H9 (cell line): Measurements from ENCODE around the gene CAV2. TPM values are rescaled to one million over a fixed set of nuclear protein-coding genes. Genes with fewer than 3 reads are reported as not detected.

ENCODE experiments used
- DNase-seq: peaks from one replicate; pipeline ENCODE4 v3.0.0-alpha.2; 2017
- H2AFZ ChIP-seq: one replicate; pipeline ENCODE4 v1.6.1; 2013; ENCODE audit warnings: mild to moderate bottlenecking, low read length, control low read depth, moderate library complexity
- H2AK5ac ChIP-seq: 2 replicates; pipeline ENCODE4 v1.6.1; 2013; ENCODE audit warnings: low read length, control low read depth, mixed read lengths; ENCODE audit not compliant: insufficient read length
- H2BK120ac ChIP-seq: one replicate; pipeline ENCODE4 v1.6.1; 2013; ENCODE audit warnings: low read depth, mild to moderate bottlenecking, low read length, control low read depth, inconsistent platforms; ENCODE audit not compliant: poor library complexity, severe bottlenecking
- H2BK12ac ChIP-seq: 2 replicates; pipeline ENCODE4 v1.6.1; 2013; ENCODE audit warnings: low read length, control low read depth, mixed read lengths, low read depth; ENCODE audit not compliant: insufficient read length
- H2BK15ac ChIP-seq: 2 replicates; pipeline ENCODE4 v1.6.1; 2013; ENCODE audit warnings: low read depth, low read length, control low read depth
- H2BK20ac ChIP-seq: one replicate; pipeline ENCODE4 v1.6.1; 2013; ENCODE audit warnings: low read depth, mild to moderate bottlenecking, low read length, control low read depth, inconsistent platforms; ENCODE audit not compliant: poor library complexity, severe bottlenecking
- H2BK5ac ChIP-seq: 2 replicates; pipeline ENCODE4 v1.6.1; 2013; ENCODE audit warnings: low read length, control low read depth, mixed read lengths; ENCODE audit not compliant: insufficient read length
- H3K14ac ChIP-seq: 2 replicates; pipeline ENCODE4 v1.6.1; 2013; ENCODE audit warnings: low read length, control low read depth; ENCODE audit not compliant: insufficient read depth
- H3K18ac ChIP-seq: 2 replicates; pipeline ENCODE4 v1.6.1; 2013; ENCODE audit warnings: low read depth, mild to moderate bottlenecking, mixed read lengths, low read length, control low read depth; ENCODE audit not compliant: insufficient read length
- H3K23ac ChIP-seq: 2 replicates; pipeline ENCODE4 v1.6.1; 2013; ENCODE audit warnings: low read length, control low read depth, mixed read lengths, low read depth; ENCODE audit not compliant: insufficient read length
- H3K23me2 ChIP-seq: 2 replicates; pipeline ENCODE4 v1.6.1; 2013; ENCODE audit warnings: low read depth, mild to moderate bottlenecking, mixed read lengths, low read length, control low read depth; ENCODE audit not compliant: insufficient read length, poor library complexity, severe bottlenecking
- H3K27ac ChIP-seq: 2 replicates; pipeline ENCODE4 v1.5.1; 2013; ENCODE audit warnings: low read length, control low read depth, mixed read lengths, low read depth; ENCODE audit not compliant: insufficient read length
- H3K27me3 ChIP-seq: 2 replicates; pipeline ENCODE4 v1.6.1; 2013; ENCODE audit warnings: low read length, control low read depth, inconsistent platforms; ENCODE audit not compliant: insufficient read depth
- H3K4ac ChIP-seq: 2 replicates; pipeline ENCODE4 v1.6.1; 2013; ENCODE audit warnings: low read depth, mild to moderate bottlenecking, control low read depth, inconsistent platforms, low read length, moderate library complexity
- H3K4me1 ChIP-seq: 2 replicates; pipeline ENCODE4 v1.6.1; 2013; ENCODE audit warnings: low read length, control low read depth, inconsistent platforms; ENCODE audit not compliant: insufficient read depth
- H3K4me2 ChIP-seq: 2 replicates; pipeline ENCODE4 v1.6.1; 2013; ENCODE audit warnings: low read length, control low read depth, mixed read lengths; ENCODE audit not compliant: insufficient read length, insufficient read depth
- H3K56ac ChIP-seq: 2 replicates; pipeline ENCODE4 v1.6.1; 2013; ENCODE audit warnings: low read depth, mild to moderate bottlenecking, mixed read lengths, low read length, control low read depth; ENCODE audit not compliant: insufficient read length
- H3K79me1 ChIP-seq: 2 replicates; pipeline ENCODE4 v1.6.1; 2013; ENCODE audit warnings: low read depth, mild to moderate bottlenecking, moderate library complexity, low read length, control low read depth, inconsistent platforms; ENCODE audit not compliant: insufficient read depth, poor library complexity, severe bottlenecking
- H3K79me2 ChIP-seq: 2 replicates; pipeline ENCODE4 v1.6.1; 2013; ENCODE audit warnings: low read length, control low read depth, inconsistent platforms; ENCODE audit not compliant: insufficient read depth
- H3K9ac ChIP-seq: 2 replicates; pipeline ENCODE4 v1.6.1; 2013; ENCODE audit warnings: low read length, control low read depth, mixed read lengths; ENCODE audit not compliant: insufficient read length; ENCODE audit errors: extremely low read depth
- H3K9me3 ChIP-seq: one replicate; pipeline ENCODE4 v1.6.1; 2013; ENCODE audit warnings: low read depth, low read length, inconsistent platforms; ENCODE audit not compliant: control insufficient read depth
- H3T11ph ChIP-seq: one replicate; pipeline ENCODE4 v1.6.1; 2013; ENCODE audit warnings: mild to moderate bottlenecking, low read length, control low read depth, inconsistent platforms
- H4K20me1 ChIP-seq: one replicate; pipeline ENCODE4 v1.6.1; 2013; ENCODE audit not compliant: control insufficient read depth, insufficient read length, insufficient read depth
- H4K5ac ChIP-seq: 2 replicates; pipeline ENCODE4 v1.6.1; 2013; ENCODE audit warnings: low read depth, mild to moderate bottlenecking, mixed read lengths, low read length, control low read depth; ENCODE audit not compliant: insufficient read length
- H4K8ac ChIP-seq: replicated peaks from 2 replicates; pipeline ENCODE4 v1.6.1; 2013; ENCODE audit warnings: low read length, control low read depth, mixed read lengths, low read depth; ENCODE audit not compliant: insufficient read length
- H4K91ac ChIP-seq: 2 replicates; pipeline ENCODE4 v1.6.1; 2013; ENCODE audit warnings: low read depth, mild to moderate bottlenecking, moderate library complexity, mixed read lengths, low read length, control low read depth; ENCODE audit not compliant: insufficient read length
- H3K27ac Mint-ChIP-seq, 3 experiments: 2 replicates in 2 of 3; 3 replicates in 1 of 3; pipeline ENCODE4 v1.8.0; 2020 to 2021; ENCODE audit warnings: mixed read lengths in 3 of 3, mild to moderate bottlenecking in 1 of 3, moderate library complexity in 1 of 3
- H3K27me3 Mint-ChIP-seq: 2 replicates; pipeline ENCODE4 v1.8.0; 2021; ENCODE audit warnings: low read depth, mild to moderate bottlenecking, moderate library complexity, mixed read lengths
- H3K36me3 Mint-ChIP-seq, 3 experiments: 2 replicates in 2 of 3; 3 replicates in 1 of 3; pipeline ENCODE4 v1.8.0; 2020 to 2021; ENCODE audit warnings: low read depth in 3 of 3, mixed read lengths in 3 of 3; ENCODE audit not compliant: insufficient read depth in 1 of 3
- H3K4me1 Mint-ChIP-seq, 2 experiments: 2 replicates each; pipeline ENCODE4 v1.8.0; 2020; ENCODE audit warnings: mixed read lengths in 2 of 2
- H3K4me3 Mint-ChIP-seq, 2 experiments: 2 replicates in 1 of 2; 3 replicates in 1 of 2; pipeline ENCODE4 v1.8.0; 2020 to 2021; ENCODE audit warnings: mild to moderate bottlenecking in 2 of 2, mixed read lengths in 2 of 2, moderate library complexity in 1 of 2
- H3K9me3 Mint-ChIP-seq, 2 experiments: 2 replicates in 1 of 2; 3 replicates in 1 of 2; pipeline ENCODE4 v1.8.0; 2020; ENCODE audit warnings: mild to moderate bottlenecking in 2 of 2, mixed read lengths in 2 of 2, moderate library complexity in 1 of 2
- CTCF ChIP-seq: fragments of 200-600 bp; sonication (generic); conservative IDR thresholded peaks from 3 replicates; pipeline ENCODE4 v1.8.0; 2021; ENCODE audit warnings: antibody characterized with exemption, mild to moderate bottlenecking
- total RNA-seq: library from RNA; stranded (reverse); gene quantifications from 2 replicates; pipeline ENCODE4 v1.2.1, GENCODE V29; 2021

Gene CAV2
- total RNA-seq, 1 experiment from 2014 or later = 3.7 TPM

GRCh38 chr7:116549370-116549769 lies 49.8 kb downstream of the CAV2 start:
- Mint-ChIP-seq H3K9me3 (no peaks in the 10 kb centered on the region), H3K27me3 (no peaks in the 10 kb centered on the region), H3K4me3 (no peak overlapping the region), H3K36me3 (no peaks in the 10 kb centered on the region), H3K27ac (no peak overlapping the region), H3K4me1 (no peaks in the 10 kb centered on the region)
- H3K23me2 ChIP-seq = no peaks in the 10 kb centered on the region
- no peak overlapping the region for H4K8ac ChIP-seq
- H2BK120ac ChIP-seq = no peak overlapping the region
- no peak for DNase-seq
- no peak overlapping the region for H3T11ph ChIP-seq
- no peak overlapping the region for H2BK12ac ChIP-seq
- no peak overlapping the region for H2AK5ac ChIP-seq
- no peak overlapping the region for H4K91ac ChIP-seq
- no peaks in the 10 kb centered on the region for H3K27me3 ChIP-seq
- no peaks in the 10 kb centered on the region for H3K79me1 ChIP-seq
- no peaks in the 10 kb centered on the region for H3K4me1 ChIP-seq
- TF ChIP-seq CTCF = no peak
- no peak overlapping the region for H2BK15ac ChIP-seq
- H3K27ac ChIP-seq = no peak overlapping the region
- no peak overlapping the region for H3K4me2 ChIP-seq
- H4K20me1 ChIP-seq = no peaks in the 10 kb centered on the region
- H4K5ac ChIP-seq = no peak overlapping the region
- H3K9ac ChIP-seq = no peak overlapping the region
- no peak overlapping the region for H3K18ac ChIP-seq
- H3K14ac ChIP-seq = no peak overlapping the region
- no peaks in the 10 kb centered on the region for H3K9me3 ChIP-seq
- no peak overlapping the region for H3K4ac ChIP-seq
- H3K79me2 ChIP-seq = no peaks in the 10 kb centered on the region
- no peak overlapping the region for H2AFZ ChIP-seq
- no peak overlapping the region for H3K23ac ChIP-seq
- no peak overlapping the region for H2BK5ac ChIP-seq
- H3K56ac ChIP-seq = no peak overlapping the region
- H2BK20ac ChIP-seq = no peak overlapping the region
